GM18907 (cell line): ENCODE data around the gene MTERF4.

ENCODE experiments used
- ATAC-seq: cut with Tn5 transposase; IDR thresholded peaks from one replicate; pipeline ENCODE4 v1.9.1; 2021; ENCODE audit warnings: mild to moderate bottlenecking, moderate library complexity; ENCODE audit not compliant: unreplicated experiment

Gene MTERF4

DNA sequence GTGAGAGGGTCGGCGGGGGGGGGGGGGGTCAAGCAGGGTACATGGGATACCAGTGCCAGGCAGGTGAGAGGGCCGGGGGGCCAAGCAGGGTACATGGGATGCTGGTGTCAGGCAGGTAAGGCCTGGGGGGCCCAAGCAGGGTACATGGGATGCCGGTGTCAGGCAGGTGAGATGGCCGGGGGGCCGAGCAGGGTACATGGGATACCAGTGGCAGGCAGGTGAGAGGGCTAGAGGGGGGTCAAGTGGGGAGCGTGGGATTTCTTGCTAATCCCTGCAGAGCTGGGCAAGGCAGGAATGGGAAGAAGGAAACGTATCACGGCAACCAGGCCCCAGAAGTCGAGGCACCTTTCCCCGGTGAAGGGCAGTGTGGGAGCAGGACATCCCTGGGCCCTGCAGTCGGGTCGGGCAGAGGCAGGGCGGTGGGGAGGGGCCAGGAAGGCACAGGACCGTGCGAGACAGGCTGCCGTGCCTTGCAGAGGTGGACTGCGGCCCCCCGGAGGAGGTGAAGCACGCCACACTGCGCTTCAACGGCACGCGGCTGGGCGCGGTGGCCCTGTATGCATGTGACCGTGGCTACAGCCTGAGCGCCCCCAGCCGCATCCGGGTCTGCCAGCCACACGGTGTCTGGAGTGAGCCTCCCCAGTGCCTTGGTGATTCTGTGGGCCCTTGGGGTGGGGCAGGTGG lies 49.3 kb downstream of the MTERF4 start:
- ATAC-seq, result no peak

DNA sequence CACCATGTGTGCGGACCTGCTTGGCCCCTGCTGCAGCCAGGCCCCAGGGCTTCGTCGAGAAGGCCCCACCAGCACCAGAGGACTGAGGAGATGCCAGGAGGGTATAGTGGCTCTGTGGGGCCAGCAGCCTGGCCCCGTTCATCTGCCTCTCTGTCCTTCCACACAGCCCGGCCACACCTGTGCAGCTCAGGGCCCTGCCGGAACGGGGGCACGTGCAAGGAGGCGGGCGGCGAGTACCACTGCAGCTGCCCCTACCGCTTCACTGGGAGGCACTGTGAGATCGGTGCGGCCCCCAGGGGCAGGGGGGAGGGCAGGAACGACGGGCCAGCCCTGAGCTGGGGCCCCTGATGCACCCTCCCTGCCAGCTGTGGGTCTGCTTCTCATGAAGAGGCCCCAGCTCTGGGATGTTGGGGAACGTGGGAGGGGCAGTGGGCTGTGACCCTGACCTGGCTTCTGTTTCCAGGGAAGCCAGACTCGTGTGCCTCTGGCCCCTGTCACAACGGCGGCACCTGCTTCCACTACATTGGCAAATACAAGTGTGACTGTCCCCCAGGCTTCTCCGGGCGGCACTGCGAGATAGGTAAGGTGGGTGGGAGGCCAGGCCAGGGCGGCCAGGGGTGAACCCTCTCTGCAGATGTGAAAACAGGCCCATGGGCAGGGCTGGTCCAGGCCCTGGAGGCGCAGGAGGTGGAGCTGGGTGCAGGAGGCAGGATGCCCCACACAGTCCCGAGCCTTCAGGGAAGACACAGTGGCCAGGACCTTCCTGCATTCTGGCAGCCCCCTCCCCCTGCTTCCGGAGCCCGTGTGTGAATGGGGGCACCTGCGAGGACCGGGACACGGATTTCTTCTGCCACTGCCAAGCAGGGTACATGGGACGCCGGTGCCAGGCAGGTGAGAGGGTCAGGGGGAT lies 50.3 kb downstream of the MTERF4 start:
- no peak for ATAC-seq

DNA sequence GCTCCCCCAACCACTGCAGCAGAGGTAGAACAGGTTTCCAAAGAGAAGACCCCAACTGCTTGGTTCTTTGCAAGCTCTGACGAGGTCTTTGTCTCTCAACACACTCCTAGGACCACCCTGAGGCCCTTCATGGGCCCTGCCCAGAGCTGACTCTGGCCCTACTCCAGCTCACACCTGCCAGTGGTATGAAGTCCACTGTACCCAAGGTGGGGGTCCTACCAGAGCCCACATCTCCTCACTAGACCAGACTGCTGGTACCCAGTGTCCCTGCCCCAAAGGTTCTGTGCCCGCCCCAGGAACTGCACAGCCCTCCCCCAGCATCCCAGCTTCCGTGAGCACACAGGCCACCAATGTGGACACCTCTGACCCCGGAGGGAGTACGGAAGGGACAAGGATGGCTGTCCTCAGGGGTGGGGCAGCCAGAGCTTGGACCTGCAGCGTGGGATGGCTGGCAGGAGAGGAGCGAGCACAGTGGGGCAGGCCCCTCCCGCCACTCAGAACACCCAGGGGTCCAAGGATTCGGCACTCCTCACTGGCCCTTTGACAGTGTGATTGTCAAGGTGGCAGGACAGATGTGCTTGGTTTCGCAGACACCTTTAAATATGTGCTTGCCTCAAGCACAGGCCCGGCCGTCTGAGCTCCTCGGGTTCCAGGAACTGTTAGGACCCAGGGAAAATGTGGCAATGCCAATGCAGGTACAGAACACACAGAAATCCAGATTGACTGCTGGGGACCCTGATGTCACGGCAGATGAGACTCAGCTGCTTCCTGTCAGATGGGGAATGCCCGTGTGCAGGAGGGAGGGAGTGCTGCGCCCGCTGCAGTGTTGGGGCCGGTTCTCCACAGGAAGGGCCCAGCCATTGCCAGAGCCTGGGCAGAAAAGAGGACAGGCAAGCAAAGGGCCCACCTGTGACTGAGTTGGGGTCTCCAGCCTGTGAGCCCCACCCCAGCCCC lies 51.2 kb downstream of the MTERF4 start:
- no peak for ATAC-seq

DNA sequence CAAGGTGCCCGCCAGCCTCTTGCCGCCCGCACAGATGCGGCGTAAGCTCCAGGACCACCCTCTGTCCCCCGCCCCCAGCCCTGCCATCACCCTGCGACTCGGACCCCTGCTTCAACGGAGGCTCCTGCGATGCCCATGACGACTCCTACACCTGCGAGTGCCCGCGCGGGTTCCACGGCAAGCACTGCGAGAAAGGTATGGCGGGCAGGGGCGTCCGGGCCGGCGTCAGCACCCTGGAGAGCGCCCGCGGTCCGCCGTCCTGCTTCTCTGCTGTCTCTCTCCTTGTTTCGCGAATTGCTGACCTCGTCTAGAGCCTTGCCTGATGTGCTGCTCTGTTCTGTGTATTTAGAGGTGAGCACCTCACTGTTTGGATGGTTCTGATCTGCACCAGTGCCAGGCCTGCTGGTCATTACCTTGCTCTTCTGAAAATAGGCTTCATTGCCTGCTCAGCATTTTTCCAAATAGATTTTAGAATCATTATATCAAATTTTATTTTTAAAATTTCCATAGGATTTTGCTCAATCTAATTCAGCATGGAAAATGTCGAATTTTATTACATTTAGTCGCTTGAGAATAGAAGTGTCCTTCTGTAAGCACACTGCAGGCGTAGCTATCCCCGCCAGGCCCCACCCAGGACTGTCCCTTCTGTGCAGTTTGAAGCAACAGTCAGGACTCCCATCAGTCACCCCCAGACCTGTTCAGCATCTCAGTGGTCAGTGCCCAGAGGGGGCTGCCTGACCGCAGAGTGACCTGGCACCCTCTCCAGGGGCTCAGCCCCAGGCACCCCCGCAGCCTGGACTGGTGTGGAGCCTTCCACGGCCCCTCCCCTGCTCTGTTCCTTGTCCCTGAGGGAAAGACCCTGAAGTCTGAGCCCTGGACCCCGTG lies 52.1 kb downstream of the MTERF4 start:
- ATAC-seq, result no peak

DNA sequence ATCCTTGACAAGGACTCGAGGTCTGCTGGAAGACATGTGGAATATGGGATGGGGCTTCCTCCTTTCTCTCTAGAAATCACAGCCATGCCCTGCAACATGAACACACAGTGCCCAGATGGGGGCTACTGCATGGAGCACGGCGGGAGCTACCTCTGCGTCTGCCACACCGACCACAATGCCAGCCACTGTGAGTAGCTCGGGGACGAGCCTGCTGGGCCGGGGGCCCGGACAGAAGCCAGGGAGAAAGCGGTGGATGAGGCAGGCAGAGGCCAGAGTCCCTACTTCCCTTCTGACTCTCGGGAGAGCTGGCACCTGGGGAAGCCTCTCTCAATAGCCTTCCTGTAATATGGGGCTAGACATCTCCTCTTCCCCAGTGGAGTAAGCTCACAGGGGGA lies 53.1 kb downstream of the MTERF4 start:
- ATAC-seq, result no peak

DNA sequence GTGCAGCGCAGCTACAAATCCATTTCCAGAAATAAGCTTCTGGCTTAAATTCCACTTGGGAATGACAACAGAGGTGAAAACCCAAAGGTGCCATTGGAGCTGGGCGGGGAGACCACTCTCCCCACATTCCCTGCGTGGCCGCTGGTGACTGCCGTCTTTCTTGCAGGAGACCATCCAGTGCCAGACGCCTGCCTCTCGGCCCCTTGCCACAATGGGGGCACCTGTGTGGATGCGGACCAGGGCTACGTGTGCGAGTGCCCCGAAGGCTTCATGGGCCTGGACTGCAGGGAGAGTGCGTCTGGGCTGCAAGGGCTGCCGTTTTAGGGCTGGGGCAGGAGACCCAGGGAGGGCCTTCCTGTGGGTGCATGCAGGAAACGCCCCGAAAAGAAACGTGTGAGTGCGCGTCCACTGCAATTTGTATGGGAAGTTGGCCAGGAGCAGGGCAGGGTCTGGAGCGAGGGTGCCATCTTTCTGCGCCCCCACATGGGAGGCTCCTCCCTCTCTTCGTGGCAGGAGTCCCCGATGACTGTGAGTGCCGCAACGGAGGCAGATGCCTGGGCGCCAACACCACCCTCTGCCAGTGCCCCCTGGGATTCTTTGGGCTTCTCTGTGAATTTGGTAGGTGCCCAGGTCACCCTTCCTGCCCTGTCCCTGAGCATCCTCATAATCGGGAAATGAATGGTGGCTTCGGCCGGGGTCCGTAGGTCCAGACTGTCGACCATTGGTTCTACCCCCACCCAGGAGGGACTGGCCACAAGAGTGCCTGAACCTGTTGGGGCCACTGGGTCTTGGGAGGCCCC lies 53.7 kb downstream of the MTERF4 start:
- no peak for ATAC-seq

DNA sequence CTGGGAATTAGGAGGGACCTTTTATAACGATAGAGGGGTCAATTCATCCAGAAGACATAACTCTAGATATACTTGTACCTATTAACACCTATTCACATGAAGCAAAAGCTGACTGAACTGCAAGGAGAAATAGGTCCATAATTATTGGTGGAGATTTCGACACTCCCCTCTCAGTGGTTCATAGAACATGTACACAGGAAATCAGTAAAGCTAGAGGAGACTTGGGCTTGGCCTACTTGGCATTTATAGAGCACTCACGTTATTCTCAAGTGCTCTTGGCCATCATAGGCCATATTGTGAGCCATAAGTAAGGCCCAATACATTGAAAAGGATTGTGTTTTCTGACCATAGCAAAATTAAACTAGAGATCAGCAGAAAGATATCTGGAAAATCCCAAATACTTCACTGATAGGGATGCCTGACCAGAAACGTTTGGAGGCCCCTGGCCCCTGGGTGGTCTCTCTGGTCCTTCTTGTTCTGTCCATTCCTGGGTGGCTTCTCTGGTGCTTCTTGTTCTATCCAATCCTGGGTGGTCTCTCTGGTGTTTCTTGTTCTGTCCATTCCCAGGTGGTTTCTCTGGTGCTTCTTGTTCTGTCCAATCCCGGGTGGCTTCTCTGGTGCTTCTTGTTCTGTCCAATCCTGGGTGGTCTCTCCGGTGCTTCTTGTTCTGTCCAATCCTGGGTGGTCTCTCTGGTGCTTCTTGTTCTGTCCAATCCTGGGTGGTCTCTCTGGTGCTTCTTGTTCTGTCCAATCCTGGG lies 54.7 kb downstream of the MTERF4 start:
- ATAC-seq, result no peak
